Measurements from ENCODE around the gene B4GALT2.

The B4GALT2 gene

DNA sequence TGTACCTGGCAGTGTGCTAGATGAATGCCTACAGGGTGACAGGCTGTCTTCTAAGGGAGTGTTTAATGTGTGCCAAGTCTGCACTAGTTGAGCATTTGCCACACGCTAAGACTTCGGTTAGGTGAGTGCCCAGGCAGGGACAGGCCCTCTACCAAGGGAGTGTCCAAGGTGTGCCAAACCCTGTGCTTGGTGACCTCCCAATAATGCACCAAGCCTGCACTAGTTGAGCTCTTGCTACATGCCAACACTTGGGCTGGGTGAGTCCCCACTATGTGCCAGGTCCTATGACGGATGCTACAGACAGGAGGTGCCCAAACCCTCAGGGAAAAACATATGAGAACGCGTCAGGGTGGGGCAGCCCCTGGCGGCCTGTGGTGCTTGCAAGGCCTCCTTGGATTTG, 41.5 kb downstream of the B4GALT2 start:
- Histone ChIP-seq H2BK120ac (ENCODE audit: low read depth, low read length) (no peak overlapping the region), H2BK5ac (ENCODE audit: low read depth, low read length, poor library complexity, severe bottlenecking) (no peak overlapping the region), H4K8ac (ENCODE audit: low read length) (no peak overlapping the region), H3K27ac (ENCODE audit: low read length, poor library complexity, severe bottlenecking) (no peak overlapping the region), H2BK12ac (ENCODE audit: low read length in 2 of 2) (no peak overlapping the region), H2AFZ (ENCODE audit: low read depth, low read length) (no peak overlapping the region), H3K23ac (ENCODE audit: low read length in 2 of 2) (no peak overlapping the region), H3K4me2 (ENCODE audit: low read length, poor library complexity, severe bottlenecking) (no peak overlapping the region), H3K9me3 (ENCODE audit: control insufficient read depth, low read length) (no peaks in the 10 kb centered on the region), H3K79me1 (replicated peaks; ENCODE audit: low read length, poor library complexity, severe bottlenecking) (no peaks in the 10 kb centered on the region), H2BK15ac (ENCODE audit: low read depth, poor library complexity, severe bottlenecking) (no peak overlapping the region), H3K18ac (ENCODE audit: low read depth in 1 of 2, low read length in 2 of 2) (no peak overlapping the region), H3K9ac (ENCODE audit: low read length) (no peak overlapping the region), H3K36me3 (ENCODE audit: control insufficient read depth in 1 of 2, insufficient read depth in 2 of 2, low read depth in 1 of 2, low read length in 2 of 2) (peaks cover 0 to 67% of the 10 kb centered on the region in 2 experiments), H3K4me3 (ENCODE audit: insufficient read depth in 1 of 2, low read depth in 1 of 2, low read length in 2 of 2) (no peak overlapping the region), H4K91ac (ENCODE audit: low read length) (no peak overlapping the region), H2AK5ac (ENCODE audit: low read length, severe bottlenecking) (no peak overlapping the region), H3K27me3 (ENCODE audit: control insufficient read depth in 1 of 2, insufficient read depth in 1 of 2, low read length in 2 of 2) (peaks cover 0 to 4% of the 10 kb centered on the region in 2 experiments), H3K4me1 (ENCODE audit: control insufficient read depth, insufficient read depth, low read depth, low read length) (peaks cover 6% of the 10 kb centered on the region), H3K14ac (ENCODE audit: low read length in 2 of 2) (peak overlapping the region in 1 of 2 experiments; percentile 46), H3K4ac (ENCODE audit: low read depth in 1 of 2, low read length in 2 of 2) (no peak overlapping the region)
- no peak for DNase-seq
- WGBS, result 83% methylated on average over 6 of the region's 6 CpGs

DNA sequence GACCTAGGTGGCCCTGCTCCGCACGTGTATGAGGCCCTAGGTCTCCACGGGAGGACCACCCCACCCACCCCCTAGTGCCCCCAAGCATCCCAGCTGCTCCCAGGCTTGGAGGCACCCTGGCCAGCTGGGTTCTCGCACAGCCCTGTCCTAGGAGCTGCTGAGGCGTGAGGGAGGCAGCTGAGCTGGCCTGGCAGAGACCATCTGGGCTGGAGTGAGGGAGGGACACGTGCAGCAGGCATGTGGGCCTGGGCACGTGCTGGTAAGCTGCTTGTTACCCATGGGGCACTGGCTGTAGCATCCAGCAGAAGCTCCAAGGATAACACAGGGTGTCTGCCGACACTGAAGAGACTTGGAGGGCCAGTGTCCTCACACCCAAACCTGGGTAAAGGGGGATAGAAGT, 42.1 kb downstream of the B4GALT2 start:
- no peak overlapping the region for H2AFZ ChIP-seq (ENCODE audit: low read depth, low read length)
- WGBS, result 85% methylated on average over 5 of the region's 8 CpGs
- no peak overlapping the region for H4K91ac ChIP-seq (ENCODE audit: low read length)
- H3K27ac ChIP-seq (ENCODE audit: low read length, poor library complexity, severe bottlenecking), result no peak overlapping the region
- no peak overlapping the region for H3K4ac ChIP-seq (ENCODE audit: low read depth in 1 of 2, low read length in 2 of 2)
- no peak overlapping the region for H3K14ac ChIP-seq (ENCODE audit: low read length in 2 of 2)
- H3K4me3 ChIP-seq (ENCODE audit: insufficient read depth in 1 of 2, low read depth in 1 of 2, low read length in 2 of 2), result no peak overlapping the region
- H3K79me1 ChIP-seq (replicated peaks; ENCODE audit: low read length, poor library complexity, severe bottlenecking), result no peaks in the 10 kb centered on the region
- H2AK5ac ChIP-seq (ENCODE audit: low read length, severe bottlenecking), result no peak overlapping the region
- no peak overlapping the region for H3K23ac ChIP-seq (ENCODE audit: low read length in 2 of 2)
- peaks cover 6% of the 10 kb centered on the region for H3K4me1 ChIP-seq (ENCODE audit: control insufficient read depth, insufficient read depth, low read depth, low read length)
- DNase-seq, result no peak
- H3K9ac ChIP-seq (ENCODE audit: low read length), result no peak overlapping the region
- H2BK15ac ChIP-seq (ENCODE audit: low read depth, poor library complexity, severe bottlenecking), result no peak overlapping the region
- H3K27me3 ChIP-seq (ENCODE audit: control insufficient read depth in 1 of 2, insufficient read depth in 1 of 2, low read length in 2 of 2), result peaks cover 0 to 4% of the 10 kb centered on the region in 2 experiments
- H3K36me3 ChIP-seq (ENCODE audit: control insufficient read depth in 1 of 2, insufficient read depth in 2 of 2, low read depth in 1 of 2, low read length in 2 of 2), result peaks cover 0 to 61% of the 10 kb centered on the region in 2 experiments
- H2BK5ac ChIP-seq (ENCODE audit: low read depth, low read length, poor library complexity, severe bottlenecking), result no peak overlapping the region
- no peak overlapping the region for H3K4me2 ChIP-seq (ENCODE audit: low read length, poor library complexity, severe bottlenecking)
- H3K18ac ChIP-seq (ENCODE audit: low read depth in 1 of 2, low read length in 2 of 2), result no peak overlapping the region
- no peak overlapping the region for H4K8ac ChIP-seq (ENCODE audit: low read length)
- no peak overlapping the region for H2BK12ac ChIP-seq (ENCODE audit: low read length in 2 of 2)
- no peak overlapping the region for H2BK120ac ChIP-seq (ENCODE audit: low read depth, low read length)
- H3K9me3 ChIP-seq (ENCODE audit: control insufficient read depth, low read length), result no peaks in the 10 kb centered on the region

GRCh38 chr1:44021581-44022321, 42.7 kb downstream of the B4GALT2 start:
- Histone ChIP-seq H3K27me3 (ENCODE audit: control insufficient read depth in 1 of 2, insufficient read depth in 1 of 2, low read length in 2 of 2) (peaks cover 0 to 4% of the 10 kb centered on the region in 2 experiments), H3K23ac (ENCODE audit: low read length in 2 of 2) (no peak overlapping the region), H2AFZ (ENCODE audit: low read depth, low read length) (no peak overlapping the region), H3K27ac (ENCODE audit: low read length, poor library complexity, severe bottlenecking) (no peak overlapping the region), H2BK15ac (ENCODE audit: low read depth, poor library complexity, severe bottlenecking) (no peak overlapping the region), H2BK12ac (ENCODE audit: low read length in 2 of 2) (no peak overlapping the region), H3K4me1 (ENCODE audit: control insufficient read depth, insufficient read depth, low read depth, low read length) (peaks cover 6% of the 10 kb centered on the region), H3K4me2 (ENCODE audit: low read length, poor library complexity, severe bottlenecking) (no peak overlapping the region), H2AK5ac (ENCODE audit: low read length, severe bottlenecking) (no peak overlapping the region), H3K4ac (ENCODE audit: low read depth in 1 of 2, low read length in 2 of 2) (no peak overlapping the region), H3K4me3 (ENCODE audit: insufficient read depth in 1 of 2, low read depth in 1 of 2, low read length in 2 of 2) (no peak overlapping the region), H2BK120ac (ENCODE audit: low read depth, low read length) (no peak overlapping the region), H3K79me1 (replicated peaks; ENCODE audit: low read length, poor library complexity, severe bottlenecking) (no peaks in the 10 kb centered on the region), H3K36me3 (ENCODE audit: control insufficient read depth in 1 of 2, insufficient read depth in 2 of 2, low read depth in 1 of 2, low read length in 2 of 2) (peaks cover 0 to 61% of the 10 kb centered on the region in 2 experiments), H3K9ac (ENCODE audit: low read length) (no peak overlapping the region), H4K8ac (ENCODE audit: low read length) (no peak overlapping the region), H4K91ac (ENCODE audit: low read length) (no peak overlapping the region), H3K14ac (ENCODE audit: low read length in 2 of 2) (no peak overlapping the region), H2BK5ac (ENCODE audit: low read depth, low read length, poor library complexity, severe bottlenecking) (no peak overlapping the region), H3K18ac (ENCODE audit: low read depth in 1 of 2, low read length in 2 of 2) (no peak overlapping the region), H3K9me3 (ENCODE audit: control insufficient read depth, low read length) (no peaks in the 10 kb centered on the region)
- no peak for DNase-seq
- 92% methylated on average over 10 of the region's 10 CpGs for WGBS

GRCh38 chr1:44024031-44024902, 45.3 kb downstream of the B4GALT2 start:
- no peak overlapping the region for H2BK5ac ChIP-seq (ENCODE audit: low read depth, low read length, poor library complexity, severe bottlenecking)
- H3K4ac ChIP-seq (ENCODE audit: low read depth in 1 of 2, low read length in 2 of 2), result no peak overlapping the region
- H3K79me1 ChIP-seq (replicated peaks; ENCODE audit: low read length, poor library complexity, severe bottlenecking), result no peaks in the 10 kb centered on the region
- peaks cover 11% of the 10 kb centered on the region for H3K4me1 ChIP-seq (ENCODE audit: control insufficient read depth, insufficient read depth, low read depth, low read length)
- no peak for DNase-seq
- H2BK15ac ChIP-seq (ENCODE audit: low read depth, poor library complexity, severe bottlenecking), result no peak overlapping the region
- no peak overlapping the region for H3K18ac ChIP-seq (ENCODE audit: low read depth in 1 of 2, low read length in 2 of 2)
- H3K9ac ChIP-seq (ENCODE audit: low read length), result no peak overlapping the region
- no peak overlapping the region for H3K14ac ChIP-seq (ENCODE audit: low read length in 2 of 2)
- no peak overlapping the region for H3K4me3 ChIP-seq (ENCODE audit: insufficient read depth in 1 of 2, low read depth in 1 of 2, low read length in 2 of 2)
- H3K23ac ChIP-seq (ENCODE audit: low read length in 2 of 2), result no peak overlapping the region
- no peaks in the 10 kb centered on the region for H3K27me3 ChIP-seq (ENCODE audit: control insufficient read depth in 1 of 2, insufficient read depth in 1 of 2, low read length in 2 of 2)
- no peak overlapping the region for H2BK12ac ChIP-seq (ENCODE audit: low read length in 2 of 2)
- no peak overlapping the region for H4K8ac ChIP-seq (ENCODE audit: low read length)
- H2BK120ac ChIP-seq (ENCODE audit: low read depth, low read length), result no peak overlapping the region
- no peak overlapping the region for H4K91ac ChIP-seq (ENCODE audit: low read length)
- H3K27ac ChIP-seq (ENCODE audit: low read length, poor library complexity, severe bottlenecking), result no peak overlapping the region
- H2AK5ac ChIP-seq (ENCODE audit: low read length, severe bottlenecking), result no peak overlapping the region
- no peak overlapping the region for H2AFZ ChIP-seq (ENCODE audit: low read depth, low read length)
- no peak overlapping the region for H3K4me2 ChIP-seq (ENCODE audit: low read length, poor library complexity, severe bottlenecking)
- no peaks in the 10 kb centered on the region for H3K9me3 ChIP-seq (ENCODE audit: control insufficient read depth, low read length)
- H3K36me3 ChIP-seq (ENCODE audit: control insufficient read depth in 1 of 2, insufficient read depth in 2 of 2, low read depth in 1 of 2, low read length in 2 of 2), result peaks cover 0 to 48% of the 10 kb centered on the region in 2 experiments
- 93% methylated on average over 14 of the region's 14 CpGs for WGBS

Data from mesenchymal stem cell (in vitro differentiated cells and primary cell).